H1 (cell line): ENCODE data around the gene R3HCC1L. TPM values are rescaled to one million over a fixed set of nuclear protein-coding genes. Genes with fewer than 3 reads are reported as not detected.

ENCODE experiments used
- CHD7 ChIP-seq: fragments of 300-600 bp; sonication (generic); IDR thresholded peaks from 2 replicates; pipeline ENCODE4 v1.7.1; 2012; ENCODE audit warnings: low read length, moderate library complexity, mild to moderate bottlenecking, inconsistent platforms; ENCODE audit not compliant: insufficient replicate concordance
- CTBP2 ChIP-seq: IDR thresholded peaks from 2 replicates; pipeline ENCODE4 v1.7.0; 2011; ENCODE audit warnings: borderline replicate concordance, mild to moderate bottlenecking, moderate library complexity, mixed read lengths, low read length; ENCODE audit not compliant: insufficient read depth, insufficient read length
- POLR2A ChIP-seq, 2 experiments: IDR thresholded peaks; 1 replicate in 1 of 2; 2 replicates in 1 of 2; pipeline ENCODE4 v1.6.1; 2011; ENCODE audit warnings: low read depth in 2 of 2, low read length in 2 of 2, mild to moderate bottlenecking in 2 of 2; ENCODE audit errors: control extremely low read depth in 1 of 2
- SP4 ChIP-seq: IDR thresholded peaks from 2 replicates; pipeline ENCODE4 v1.6.1; 2012; ENCODE audit warnings: low read length, inconsistent platforms
- SRF ChIP-seq: IDR thresholded peaks from 2 replicates; pipeline ENCODE4 v1.6.1; 2011; ENCODE audit warnings: mild to moderate bottlenecking, low read depth, low read length, moderate library complexity
- TBP ChIP-seq: IDR thresholded peaks from 2 replicates; pipeline ENCODE4 v1.6.1; 2011; ENCODE audit warnings: low read depth, low read length, improper control_type of control experiment
- polyA plus RNA-seq, 7 experiments: library from polyadenylated mRNA; depleted of rRNA in 3 of 7; stranded (reverse) in 5 of 7; unstranded in 2 of 7; fragments of >200 nt in 5 of 7; fragments of 200-250 nt in 2 of 7; gene quantifications; 1 replicate in 5 of 7; 2 replicates in 1 of 7; 4 replicates in 1 of 7; pipeline versions ENCODE4 v1.2.1 to v1.2.3, GENCODE V29; 2011 to 2013; ENCODE audit warnings: missing spikeins in 2 of 7, mixed read lengths in 2 of 7
- total RNA-seq: library from RNA; stranded (reverse); fragmentation: NEBNext Ultra II Directional; extraction: Animal tissue kit (Norgen Biotek cat#: 25700); gene quantifications from 2 replicates; pipeline ENCODE4 v1.2.1, GENCODE V29; 2021

R3HCC1L gene
- total and polyA plus RNA-seq, 2 of the 8 experiments (the other 6 are each of a cell fraction or from before 2014, with no cell fraction given): 6.9 to 13.9 TPM

- TF ChIP-seq CHD7: no peak
- no peak for TF ChIP-seq POLR2A (IDR thresholded peaks at IDR 0.05; ENCODE audit: control extremely low read depth in 1 of 2, low read depth in 2 of 2, low read length in 2 of 2)
- TF ChIP-seq CTBP2: no peak
- no peak for TF ChIP-seq SRF
- TF ChIP-seq TBP: no peak
- TF ChIP-seq SP4: no peak
- TF ChIP-seq, all 59 proteins: peak for 0
Observed at GRCh38 chr10:98273057-98273850, 138.8 kb downstream of the R3HCC1L start (continued).
